Neural crest cell (in vitro differentiated cells): Measurements from ENCODE around the gene LSM3. TPM values are rescaled to one million over a fixed set of nuclear protein-coding genes. Genes with fewer than 3 reads are reported as not detected.

ENCODE experiments used
- DNase-seq: peaks from one replicate; pipeline ENCODE4 v3.0.0; 2021; ENCODE audit warnings: low read depth, mixed read lengths, low spot score
- H3K27ac Mint-ChIP-seq: one replicate; pipeline ENCODE4 v1.8.0; 2021; ENCODE audit warnings: mild to moderate bottlenecking, mixed read lengths; ENCODE audit not compliant: unreplicated experiment
- H3K27me3 Mint-ChIP-seq: 2 replicates; pipeline ENCODE4 v1.8.0; 2021; ENCODE audit warnings: low read depth, mild to moderate bottlenecking, mixed read lengths
- H3K36me3 Mint-ChIP-seq: 2 replicates; pipeline ENCODE4 v1.8.0; 2021; ENCODE audit warnings: low read depth, mild to moderate bottlenecking, mixed read lengths
- H3K4me1 Mint-ChIP-seq: 2 replicates; pipeline ENCODE4 v1.8.0; 2021; ENCODE audit warnings: mixed read lengths
- H3K4me3 Mint-ChIP-seq: one replicate; pipeline ENCODE4 v1.8.0; 2021; ENCODE audit warnings: mild to moderate bottlenecking, mixed read lengths
- H3K9me3 Mint-ChIP-seq: 2 replicates; pipeline ENCODE4 v1.8.0; 2021; ENCODE audit warnings: mixed read lengths
- total RNA-seq: library from RNA; stranded (reverse); gene quantifications from 2 replicates; pipeline ENCODE4 v1.2.1, GENCODE V29; 2021
- TF ChIP-seq, protein P1 (sequence below): fragments of 200-600 bp; sonication (generic); conservative IDR thresholded peaks from 2 replicates; pipeline ENCODE4 v1.5.0; 2021; ENCODE audit warnings: antibody characterized with exemption, mild to moderate bottlenecking

Gene LSM3
- total RNA-seq, 1 donor from 2014 or later, result 18.3 TPM

DNA sequence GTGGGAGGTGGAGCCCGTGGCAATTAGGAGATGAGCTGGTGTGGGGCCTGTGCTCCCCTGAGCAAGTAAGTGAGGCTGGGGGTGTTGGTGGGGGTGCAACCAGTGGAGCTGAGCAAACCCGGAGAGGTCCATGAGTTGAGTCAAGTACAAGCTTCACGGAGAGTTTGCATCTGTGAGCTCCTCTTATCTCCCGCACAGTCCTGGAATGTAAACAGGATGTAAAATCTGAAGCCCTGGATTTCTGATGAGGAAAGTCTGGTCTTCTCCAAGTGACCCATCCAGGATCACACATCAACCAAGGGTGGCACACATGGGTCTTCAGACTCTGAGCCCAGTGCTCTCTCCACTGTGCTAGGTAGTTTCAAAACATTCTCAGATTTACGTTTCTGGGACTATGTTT lies 67.8 kb downstream of the LSM3 start:
- Mint-ChIP-seq H3K27ac (no peak overlapping the region), H3K27me3 (no peaks in the 10 kb centered on the region), H3K4me3 (no peak overlapping the region), H3K36me3 (peaks cover 2% of the 10 kb centered on the region), H3K4me1 (peaks cover 30% of the 10 kb centered on the region), H3K9me3 (peaks cover 9% of the 10 kb centered on the region)
- DNase-seq, result no peak
- TF ChIP-seq, protein P1, sequence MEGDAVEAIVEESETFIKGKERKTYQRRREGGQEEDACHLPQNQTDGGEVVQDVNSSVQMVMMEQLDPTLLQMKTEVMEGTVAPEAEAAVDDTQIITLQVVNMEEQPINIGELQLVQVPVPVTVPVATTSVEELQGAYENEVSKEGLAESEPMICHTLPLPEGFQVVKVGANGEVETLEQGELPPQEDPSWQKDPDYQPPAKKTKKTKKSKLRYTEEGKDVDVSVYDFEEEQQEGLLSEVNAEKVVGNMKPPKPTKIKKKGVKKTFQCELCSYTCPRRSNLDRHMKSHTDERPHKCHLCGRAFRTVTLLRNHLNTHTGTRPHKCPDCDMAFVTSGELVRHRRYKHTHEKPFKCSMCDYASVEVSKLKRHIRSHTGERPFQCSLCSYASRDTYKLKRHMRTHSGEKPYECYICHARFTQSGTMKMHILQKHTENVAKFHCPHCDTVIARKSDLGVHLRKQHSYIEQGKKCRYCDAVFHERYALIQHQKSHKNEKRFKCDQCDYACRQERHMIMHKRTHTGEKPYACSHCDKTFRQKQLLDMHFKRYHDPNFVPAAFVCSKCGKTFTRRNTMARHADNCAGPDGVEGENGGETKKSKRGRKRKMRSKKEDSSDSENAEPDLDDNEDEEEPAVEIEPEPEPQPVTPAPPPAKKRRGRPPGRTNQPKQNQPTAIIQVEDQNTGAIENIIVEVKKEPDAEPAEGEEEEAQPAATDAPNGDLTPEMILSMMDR, result no peak

DNA sequence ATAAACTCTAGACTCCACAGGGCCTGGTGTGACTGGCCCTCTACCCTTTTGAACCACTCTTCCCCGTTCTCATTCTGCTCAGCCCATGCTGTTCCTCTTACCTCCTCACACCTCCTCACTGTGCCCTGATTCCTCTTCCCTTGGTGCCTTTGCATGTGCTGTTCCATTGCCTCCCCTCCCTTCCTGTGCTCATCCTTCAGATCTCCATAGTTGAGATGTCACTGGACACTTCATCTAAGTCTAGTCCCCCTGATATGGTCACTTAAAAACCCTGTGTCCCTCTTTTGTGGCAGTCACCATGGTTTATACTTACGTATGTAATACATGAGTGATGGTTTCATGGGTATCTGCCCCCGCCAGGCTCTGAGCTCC lies 69.8 kb downstream of the LSM3 start:
- Mint-ChIP-seq H3K4me1 (peaks cover 26% of the 10 kb centered on the region), H3K27me3 (no peaks in the 10 kb centered on the region)

DNA sequence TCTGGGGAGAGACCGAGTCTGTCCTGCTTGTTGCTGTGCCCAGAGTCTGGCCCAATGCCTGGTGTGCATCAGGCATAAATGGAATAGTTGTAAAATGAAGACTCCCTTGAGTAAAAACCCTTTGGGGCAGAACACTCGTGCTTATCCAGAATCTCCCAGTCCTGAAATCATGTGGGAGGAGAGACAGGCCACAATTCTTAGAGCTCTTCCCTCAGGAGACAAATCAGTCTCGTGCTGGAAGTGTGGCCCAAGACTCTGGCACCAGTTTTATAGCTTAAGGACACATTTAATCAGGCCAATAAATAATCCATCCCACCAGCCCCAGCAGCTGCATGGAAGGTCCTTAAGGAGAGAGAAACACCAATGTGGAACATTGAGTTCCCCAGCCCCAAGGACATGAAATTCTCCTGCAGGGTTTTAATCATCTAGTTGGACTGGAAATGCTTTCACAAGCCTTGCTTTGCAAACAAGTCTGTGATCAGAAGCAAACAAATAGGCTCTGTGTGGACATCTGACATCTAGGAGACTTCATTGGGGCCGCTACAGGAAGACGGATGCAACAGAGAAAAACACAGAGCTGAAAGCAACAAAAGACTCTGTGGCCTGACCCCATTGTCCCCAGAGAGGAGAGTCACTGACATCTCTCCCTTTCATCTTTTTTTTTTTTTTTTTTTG lies 70.4 kb downstream of the LSM3 start:
- H3K9me3 Mint-ChIP-seq, result peaks cover 9% of the 10 kb centered on the region
- no peaks in the 10 kb centered on the region for H3K27me3 Mint-ChIP-seq
- no peak for DNase-seq
- H3K4me1 Mint-ChIP-seq, result peaks cover 26% of the 10 kb centered on the region
- H3K4me3 Mint-ChIP-seq, result peak overlapping the region; percentile 36
- peaks cover 2% of the 10 kb centered on the region for H3K36me3 Mint-ChIP-seq
- peak overlapping the region; percentile 77 for H3K27ac Mint-ChIP-seq
- TF ChIP-seq, protein P1, result no peak

More for the DNA sequence above, 69.8 kb downstream of the LSM3 start:
- peaks cover 2% of the 10 kb centered on the region for H3K36me3 Mint-ChIP-seq
- peaks cover 9% of the 10 kb centered on the region for H3K9me3 Mint-ChIP-seq
- TF ChIP-seq, protein P1, result no peak
- no peak for DNase-seq
- H3K4me3 Mint-ChIP-seq, result no peak overlapping the region
- H3K27ac Mint-ChIP-seq, result peak overlapping the region; percentile 77

Other genes with a start within 250 kb of the LSM3 start
- gene CHCHD4, start 53.9 kb upstream of the LSM3 start, total RNA-seq, result 16.9 and 17.0 TPM in 2 replicates
- 42.7 and 42.9 TPM in 2 replicates for gene TMEM43, start 53.8 kb upstream of the LSM3 start, total RNA-seq
- gene XPC, start 216 bp upstream of the LSM3 start, total RNA-seq, result 37.3 and 41.6 TPM in 2 replicates
- 33.8 and 34.6 TPM in 2 replicates for gene SLC6A6, start 223.8 kb downstream of the LSM3 start, total RNA-seq